Measurements from ENCODE around the gene RASGRF2. TPM values are rescaled to one million over a fixed set of nuclear protein-coding genes. Genes with fewer than 3 reads are reported as not detected.
A peak's percentile ranks its signal among the peaks of the same experiment; 100 is the strongest.

The RASGRF2 gene
- total RNA-seq, 1 donor from 2014 or later: 4.8 TPM

DNA sequence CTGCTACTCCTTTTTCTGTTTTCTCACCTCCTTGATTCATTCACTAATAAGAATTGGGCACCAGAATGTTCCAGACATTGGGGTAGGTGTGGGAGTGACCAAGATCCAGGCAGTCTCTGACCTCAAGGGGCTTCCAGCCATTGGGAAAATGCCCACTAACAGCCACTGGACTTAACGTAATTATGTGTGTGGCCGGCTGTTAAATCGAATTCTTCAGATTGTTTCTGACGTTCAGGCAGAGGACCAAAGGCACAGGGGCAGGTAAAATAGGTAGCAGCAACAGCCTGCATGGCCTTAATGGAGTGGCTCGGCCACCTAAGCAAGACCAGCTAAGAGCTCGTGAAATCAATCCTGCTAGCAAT, 224.6 kb downstream of the RASGRF2 start:
- intact Hi-C loops (cut with micrococcal nuclease): no loop called here

GRCh38 chr5:81187885-81188284, 227.7 kb downstream of the RASGRF2 start:
- Histone ChIP-seq H3K36me3 (no peaks in the 10 kb centered on the region), H3K4me1 (peaks cover 12% of the 10 kb centered on the region), H3K27ac (replicated peaks) (peak overlapping the region; percentile 54), H3K27me3 (ENCODE audit: low read depth) (no peaks in the 10 kb centered on the region), H3K4me3 (no peak overlapping the region), H3K9me3 (replicated peaks) (no peaks in the 10 kb centered on the region)
- intact Hi-C loops (cut with micrococcal nuclease): no loop called here
- DNase-seq: peak; percentile 68
- TF ChIP-seq CTCF (IDR thresholded peaks at IDR 0.05; ENCODE audit: borderline replicate concordance): no peak

More for the DNA sequence above, 224.6 kb downstream of the RASGRF2 start:
- H3K4me3 ChIP-seq: no peak overlapping the region
- H3K27ac ChIP-seq (replicated peaks): no peak overlapping the region
- no peaks in the 10 kb centered on the region for H3K27me3 ChIP-seq (ENCODE audit: low read depth)
- TF ChIP-seq CTCF (IDR thresholded peaks at IDR 0.05; ENCODE audit: borderline replicate concordance): no peak
- peaks cover 12% of the 10 kb centered on the region for H3K4me1 ChIP-seq
- no peak for DNase-seq
- H3K36me3 ChIP-seq: peaks cover 3% of the 10 kb centered on the region
- H3K9me3 ChIP-seq (replicated peaks): no peaks in the 10 kb centered on the region

- no peak overlapping the region for H3K4me3 ChIP-seq
- no peaks in the 10 kb centered on the region for H3K36me3 ChIP-seq
- H3K27me3 ChIP-seq (ENCODE audit: low read depth): no peaks in the 10 kb centered on the region
- no peak for TF ChIP-seq CTCF (IDR thresholded peaks at IDR 0.05; ENCODE audit: borderline replicate concordance)
- DNase-seq: no peak
- intact Hi-C loops (cut with micrococcal nuclease): no loop called here
- H3K27ac ChIP-seq (replicated peaks): no peak overlapping the region
- H3K9me3 ChIP-seq (replicated peaks): no peaks in the 10 kb centered on the region
- peaks cover 12% of the 10 kb centered on the region for H3K4me1 ChIP-seq
Measured at GRCh38 chr5:81188962-81189361, 228.8 kb downstream of the RASGRF2 start.

GRCh38 chr5:81189875-81190498, 229.8 kb downstream of the RASGRF2 start:
- intact Hi-C loops (cut with micrococcal nuclease): loop anchor here (10.0 kb wide), 1 partner anchor 505 kb away; no protein-coding TSS in a partner anchor
- no peak for TF ChIP-seq CTCF (IDR thresholded peaks at IDR 0.05; ENCODE audit: borderline replicate concordance)

DNA sequence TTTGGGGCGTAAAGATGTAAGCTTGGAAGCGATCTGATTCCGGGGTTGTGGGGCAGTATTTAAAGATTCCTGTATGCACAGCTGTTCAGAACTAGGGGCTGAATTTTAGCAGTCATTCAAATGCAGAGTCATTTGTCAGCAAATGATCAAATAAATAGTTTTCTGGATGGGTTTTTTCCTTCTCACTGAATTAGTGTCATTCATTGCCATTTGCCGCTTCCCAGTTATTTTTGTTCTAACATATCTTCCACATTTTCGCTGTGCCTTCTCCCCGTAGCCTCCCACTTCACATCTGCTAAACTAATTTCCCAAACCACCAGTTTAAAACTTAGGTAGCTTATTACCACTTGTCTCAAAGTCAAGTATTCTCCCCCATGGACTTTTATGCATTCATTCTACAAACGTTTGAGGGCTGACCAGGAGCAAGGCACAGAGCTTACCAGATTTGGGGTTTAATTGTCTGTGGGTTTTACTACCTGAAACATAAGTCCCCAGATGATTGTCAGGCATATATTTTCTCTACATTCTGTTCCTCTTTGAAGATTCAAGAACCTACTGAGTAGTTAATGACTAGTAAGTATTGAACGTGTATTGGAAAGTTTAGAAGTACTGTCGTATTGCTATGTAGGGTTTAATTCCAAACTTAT, 231.7 kb downstream of the RASGRF2 start:
- no peaks in the 10 kb centered on the region for H3K27me3 ChIP-seq (ENCODE audit: low read depth)
- intact Hi-C loops (cut with micrococcal nuclease): loop anchor here (10.0 kb wide), 1 partner anchor 507 kb away; no protein-coding TSS in a partner anchor
- H3K9me3 ChIP-seq (replicated peaks): no peaks in the 10 kb centered on the region
- no peak for TF ChIP-seq CTCF (IDR thresholded peaks at IDR 0.05; ENCODE audit: borderline replicate concordance)
- DNase-seq: no peak
- H3K36me3 ChIP-seq: no peaks in the 10 kb centered on the region
- H3K4me3 ChIP-seq: no peak overlapping the region
- H3K27ac ChIP-seq (replicated peaks): no peak overlapping the region
- peaks cover 26% of the 10 kb centered on the region for H3K4me1 ChIP-seq

More at GRCh38 chr5:81189875-81190498, 229.8 kb downstream of the RASGRF2 start:
- no peaks in the 10 kb centered on the region for H3K27me3 ChIP-seq (ENCODE audit: low read depth)
- DNase-seq: no peak
- no peak overlapping the region for H3K27ac ChIP-seq (replicated peaks)
- H3K36me3 ChIP-seq: no peaks in the 10 kb centered on the region
- H3K9me3 ChIP-seq (replicated peaks): no peaks in the 10 kb centered on the region
- no peak overlapping the region for H3K4me3 ChIP-seq
- H3K4me1 ChIP-seq: peaks cover 16% of the 10 kb centered on the region
